K562 (cell line): Measurements from ENCODE around the gene SESN2. TPM values are rescaled to one million over a fixed set of nuclear protein-coding genes. Genes with fewer than 3 reads are reported as not detected.

Experiments
- AFF4 ChIP-seq: sonication (generic); formaldehyde crosslinking; IDR thresholded peaks from 2 replicates; pipeline ENCODE4 v1.8.0; 2023; ENCODE audit warnings: mild to moderate bottlenecking, missing genetic modification reagents
- CC2D1A ChIP-seq: fragments of 450-650 bp; IDR thresholded peaks from 2 replicates; pipeline ENCODE4 v1.6.1; 2017; ENCODE audit warnings: mild to moderate bottlenecking
- ELF4 ChIP-seq: fragments of 450-650 bp; formaldehyde crosslinking; IDR thresholded peaks from 2 replicates; pipeline ENCODE4 v1.4.0; 2022; ENCODE audit warnings: missing genetic modification characterization
- FOXJ3 ChIP-seq: sonication (generic); formaldehyde crosslinking; IDR thresholded peaks from 2 replicates; pipeline ENCODE4 v1.4.0; 2020; ENCODE audit warnings: mild to moderate bottlenecking, missing genetic modification reagents
- GATAD2B ChIP-seq: fragments of 450-650 bp; IDR thresholded peaks from 2 replicates; pipeline ENCODE4 v1.6.1; 2017; ENCODE audit warnings: mild to moderate bottlenecking, borderline replicate concordance
- HDAC8 ChIP-seq: fragments of 450-650 bp; IDR thresholded peaks from 2 replicates; pipeline ENCODE4 v1.6.1; 2016; ENCODE audit warnings: mild to moderate bottlenecking, missing genetic modification characterization, moderate library complexity, missing compliant biosample characterization
- HMGN3 ChIP-seq: IDR thresholded peaks from 2 replicates; pipeline ENCODE4 v1.6.1; 2011; ENCODE audit warnings: borderline replicate concordance, low read depth, mild to moderate bottlenecking, mixed read lengths, low read length; ENCODE audit not compliant: insufficient read length; ENCODE audit errors: extremely low read depth
- KAT7 ChIP-seq: sonication (generic); formaldehyde crosslinking; IDR thresholded peaks from 2 replicates; pipeline ENCODE4 v1.8.0; 2022; ENCODE audit warnings: missing genetic modification reagents, mild to moderate bottlenecking, borderline replicate concordance
- PTRF ChIP-seq: fragments of 450-650 bp; IDR thresholded peaks from 2 replicates; pipeline ENCODE4 v1.6.1; 2016; ENCODE audit warnings: mild to moderate bottlenecking, missing genetic modification characterization, missing compliant biosample characterization
- SIRT6 ChIP-seq: IDR thresholded peaks from one replicate; pipeline ENCODE4 v1.6.1; 2012; ENCODE audit warnings: low read depth, mild to moderate bottlenecking, control low read depth, inconsistent platforms, low read length, moderate library complexity
- SMARCA4 ChIP-seq: fragments of 450-650 bp; IDR thresholded peaks from 2 replicates; pipeline ENCODE4 v1.6.1; 2016
- SNRNP70 ChIP-seq: fragments of 200-400 bp; formaldehyde crosslinking; optimal IDR thresholded peaks from 2 replicates; pipeline ENCODE3; 2017; ENCODE audit warnings: low read depth, low read length
- THAP7 ChIP-seq: fragments of 250-450 bp; sonication (Bioruptor Pico); IDR thresholded peaks from 2 replicates; pipeline ENCODE4 v1.5.0; 2021
- ZBED1 ChIP-seq: IDR thresholded peaks from 2 replicates; pipeline ENCODE4 v1.6.1; 2014
- ZBTB40 ChIP-seq, 2 experiments: fragments of 450-650 bp in 1 of 2; sonication (generic) in 1 of 2; formaldehyde crosslinking in 1 of 2; IDR thresholded peaks; 2 replicates each; pipeline versions ENCODE4 v1.7.1 to v1.9.0; 2016 to 2022; ENCODE audit warnings: inconsistent platforms in 1 of 2, mild to moderate bottlenecking in 1 of 2, missing genetic modification reagents in 1 of 2
- polyA plus RNA-seq, 8 experiments: library from polyadenylated mRNA; depleted of rRNA in 4 of 8; stranded (reverse) in 5 of 8; unstranded in 3 of 8; fragments of >200 nt; fragmentation: Nextera tagmentation in 2 of 8; fragmentation: Illumina TruSeq in 1 of 8; extraction: Ambion mirVana in 2 of 8; extraction: Trizol in 1 of 8; gene quantifications; 2 replicates each; pipeline versions ENCODE4 v1.2.1 to v1.2.3, GENCODE V29; 2011 to 2014; ENCODE audit warnings: inconsistent platforms in 1 of 8, missing spikeins in 1 of 8
- total RNA-seq, 7 experiments: library from RNA; depleted of rRNA in 6 of 7; stranded (reverse); fragments of >200 nt in 6 of 7; fragmentation: Illumina TruSeq in 2 of 7; extraction: Trizol in 2 of 7; gene quantifications; 2 replicates each; pipeline versions ENCODE4 v1.2.1 to v1.2.3, GENCODE V29; 2011 to 2021; ENCODE audit warnings: low replicate concordance in 1 of 7

SESN2 gene
- total and polyA plus RNA-seq, 9 of the 15 experiments (the other 6 are each of a cell fraction or from before 2014, with no cell fraction given) = 3.7 to 71.3 (median 16.8) TPM

GRCh38 chr1:28246427-28246832 lies 12.9 kb upstream of the SESN2 start (continued):
- TF ChIP-seq ELF4 (CRISPR knock-in tag) (no peak), ZBED1 (no peak), SIRT6 (no peak), CC2D1A (no peak), FOXJ3 (CRISPR knock-in tag) (peak; percentile 64; the same call in 1 of the 2 replicates), HDAC8 (tag) (no peak), PTRF (tag) (no peak), AFF4 (CRISPR knock-in tag) (peak; percentile 73; the same call in 1 of the 2 replicates), HMGN3 (no peak), THAP7 (no peak), ZBTB40 (IDR thresholded peaks at IDR 0.05) (peak; percentile 54; the same call in 1 of the 2 replicates), ZBTB40 (CRISPR knock-in tag; IDR thresholded peaks at IDR 0.05) (no peak), KAT7 (CRISPR knock-in tag) (0 out of 2 replicates have a peak, but pooled peaks have one; percentile 73), SMARCA4 (no peak; the same call in 1 of the 2 replicates), SNRNP70 (no peak), GATAD2B (0 out of 2 replicates have a peak, but pooled peaks have one; percentile 53)
